DMS 273 treated with DMSO at 0.1 percent for 48 hours (cell line): Measurements from ENCODE around the gene POFUT2.

Experiments used
- DNase-seq: peaks from one replicate; lab custom pipeline; 2025; lab: John Stamatoyannopoulos, UW

Gene POFUT2

GRCh38 chr21:45287438-45288391 lies at the start of gene POFUT2:
Gene POFUT2 (minus strand): TSS chr21:45287895. CDS start chr21:45287871, 24 bp downstream.
- peak; percentile 65 for DNase-seq

GRCh38 chr21:45336870-45337269 lies 49.2 kb upstream of the POFUT2 start:
- DNase-seq = no peak

- no peak for DNase-seq
Observed at GRCh38 chr21:45336535-45336810, 48.8 kb upstream of the POFUT2 start.

- DNase-seq = no peak
Observed at GRCh38 chr21:45335761-45336534, 48.3 kb upstream of the POFUT2 start.

- DNase-seq = no peak
Observed at GRCh38 chr21:45335151-45335760, 47.6 kb upstream of the POFUT2 start.

GRCh38 chr21:45334591-45335081 lies 46.9 kb upstream of the POFUT2 start:
- no peak for DNase-seq

GRCh38 chr21:45334134-45334533 lies 46.4 kb upstream of the POFUT2 start:
- no peak for DNase-seq

GRCh38 chr21:45333583-45334121 lies 46.0 kb upstream of the POFUT2 start:
- no peak for DNase-seq

- no peak for DNase-seq
Observed at GRCh38 chr21:45332981-45333582, 45.4 kb upstream of the POFUT2 start.

- no peak for DNase-seq
Observed at GRCh38 chr21:45332415-45332814, 44.7 kb upstream of the POFUT2 start.

GRCh38 chr21:45331531-45332147 lies 43.9 kb upstream of the POFUT2 start:
- DNase-seq = no peak

- no peak for DNase-seq
Observed at GRCh38 chr21:45330851-45331261, 43.2 kb upstream of the POFUT2 start.

- DNase-seq = no peak
Observed at GRCh38 chr21:45330075-45330781, 42.5 kb upstream of the POFUT2 start.

GRCh38 chr21:45329261-45330074 lies 41.8 kb upstream of the POFUT2 start:
- no peak for DNase-seq

- DNase-seq = no peak
Observed at GRCh38 chr21:45328198-45329091, 40.8 kb upstream of the POFUT2 start.

- no peak for DNase-seq
Observed at GRCh38 chr21:45327441-45328197, 39.9 kb upstream of the POFUT2 start.

- DNase-seq = no peak
Observed at GRCh38 chr21:45326891-45327440, 39.3 kb upstream of the POFUT2 start.
